Natural killer cell (primary cell): Measurements from ENCODE around the gene RNU7-1. TPM values are rescaled to one million over a fixed set of nuclear protein-coding genes. Genes with fewer than 3 reads are reported as not detected.

Experiments
- ATAC-seq, 3 donors: fragments of 150-1000 bp in 2 of 3; fragments of 200-7000 bp in 1 of 3; cut with Tn5 transposase; 1 replicate in 1 of 3; 2 replicates in 2 of 3; pipeline ENCODE4 v1.10.0; 2021; ENCODE audit warnings: mild to moderate bottlenecking in 2 of 3, moderate library complexity in 2 of 3
- DNase-seq, 2 donors: peaks; one replicate each; pipeline versions ENCODE4 v3.0.0 to v3.0.0-alpha.2; 2013 to 2021; ENCODE audit warnings: mixed read lengths in 1 of 2
- H3K27ac ChIP-seq: one replicate; pipeline ENCODE4 v1.5.1; 2013; ENCODE audit warnings: mild to moderate bottlenecking, low read length
- H3K27me3 ChIP-seq: one replicate; pipeline ENCODE4 v1.6.1; 2013; ENCODE audit warnings: low read length; ENCODE audit not compliant: control insufficient read depth, insufficient read depth
- H3K36me3 ChIP-seq: one replicate; pipeline ENCODE4 v1.6.1; 2013; ENCODE audit warnings: low read length; ENCODE audit not compliant: control insufficient read depth, insufficient read depth
- H3K4me1 ChIP-seq: one replicate; pipeline ENCODE4 v1.6.1; 2013; ENCODE audit warnings: low read length; ENCODE audit not compliant: control insufficient read depth, insufficient read depth
- H3K4me3 ChIP-seq: one replicate; pipeline ENCODE4 v1.5.1; 2013; ENCODE audit warnings: low read length
- H3K9me3 ChIP-seq: one replicate; pipeline ENCODE4 v1.6.1; 2013; ENCODE audit warnings: low read length; ENCODE audit not compliant: control insufficient read depth, insufficient read depth
- H3K27ac Mint-ChIP-seq, 2 donors: one replicate each; pipeline ENCODE4 v1.8.0; 2022; ENCODE audit warnings: mild to moderate bottlenecking in 2 of 2, mixed read lengths in 2 of 2, moderate library complexity in 1 of 2
- H3K27me3 Mint-ChIP-seq, 2 donors: one replicate each; pipeline ENCODE4 v1.8.0; 2022; ENCODE audit warnings: low read depth in 2 of 2, mixed read lengths in 2 of 2
- H3K36me3 Mint-ChIP-seq: one replicate; pipeline ENCODE4 v1.8.0; 2022; ENCODE audit warnings: mixed read lengths
- H3K4me1 Mint-ChIP-seq, 2 donors: one replicate each; pipeline ENCODE4 v1.8.0; 2022; ENCODE audit warnings: mixed read lengths in 2 of 2
- H3K4me3 Mint-ChIP-seq: one replicate; pipeline ENCODE4 v1.8.0; 2022; ENCODE audit warnings: mild to moderate bottlenecking, moderate library complexity, mixed read lengths
- H3K9me3 Mint-ChIP-seq, 2 donors: one replicate each; pipeline ENCODE4 v1.8.0; 2022; ENCODE audit warnings: mixed read lengths in 2 of 2
- CTCF ChIP-seq: fragments of 200-600 bp; IDR thresholded peaks from one replicate; pipeline ENCODE4 v1.8.0; 2022; ENCODE audit warnings: antibody characterized with exemption
- WGBS: methylation state at CpG from one replicate; pipeline ENCODE4 v1.1.7; 2013; ENCODE audit warnings: missing lambda C conversion rate; ENCODE audit not compliant: insufficient coverage; 5-methylcytosine and 5-hydroxymethylcytosine counted together
- intact Hi-C: fragments of 100-400 bp; cut with micrococcal nuclease; formaldehyde crosslinking; loops from one replicate; pipeline ENCODE4 v1.14.2; 2022
- total RNA-seq, 4 donors: library from RNA; stranded (reverse); fragments of 120-200 nt in 1 of 4; gene quantifications; one replicate each; pipeline versions ENCODE4 v1.2.3 to v1.2.4, GENCODE V29; 2013 to 2022

RNU7-1 gene
- total RNA-seq, 3 donors from 2014 or later (not counting 1 experiment from before 2014, with no cell fraction given): not detected

- ATAC-seq (peak; percentile 61 to 85 (median 73)), DNase-seq (peak; percentile 74 to 97)
- intact Hi-C loops: loop anchor here (1.0 kb wide), 1 partner anchor 9 kb away; no protein-coding TSS in a partner anchor
- Histone ChIP-seq H3K4me1 (peaks cover 77% of the 10 kb centered on the region), H3K4me3 (no peak overlapping the region), H3K9me3 (no peaks in the 10 kb centered on the region), H3K27me3 (no peaks in the 10 kb centered on the region), H3K27ac (peak overlapping the region; percentile 96), H3K36me3 (peaks cover 60% of the 10 kb centered on the region)
- Mint-ChIP-seq H3K27me3 (no peaks in the 10 kb centered on the region), H3K4me3 (peak overlapping the region; percentile 85), H3K27ac (peak overlapping the region; percentile 98 to 99), H3K4me1 (peaks cover 53 to 64% of the 10 kb centered on the region in 2 donors), H3K9me3 (no peaks in the 10 kb centered on the region), H3K36me3 (peaks cover 3% of the 10 kb centered on the region)
- TF ChIP-seq CTCF: no peak
- 11% methylated on average over 24 of the region's 24 CpGs for WGBS
Measured at GRCh38 chr12:6961278-6961694, 17.7 kb downstream of the RNU7-1 start.

GRCh38 chr12:6961695-6962284 lies 18.2 kb downstream of the RNU7-1 start:
- Mint-ChIP-seq H3K4me1 (peaks cover 48 to 59% of the 10 kb centered on the region in 2 donors), H3K27ac (peak overlapping the region; percentile 98 to 99), H3K4me3 (peak overlapping the region; percentile 85), H3K27me3 (no peaks in the 10 kb centered on the region), H3K36me3 (peaks cover 6% of the 10 kb centered on the region), H3K9me3 (no peaks in the 10 kb centered on the region)
- Histone ChIP-seq H3K36me3 (peaks cover 57% of the 10 kb centered on the region), H3K27ac (peak overlapping the region; percentile 96), H3K4me3 (no peak overlapping the region), H3K9me3 (no peaks in the 10 kb centered on the region), H3K4me1 (peaks cover 72% of the 10 kb centered on the region), H3K27me3 (no peaks in the 10 kb centered on the region)
- peak in 1 of 2 donors; percentile 73 for DNase-seq
- TF ChIP-seq CTCF: no peak
- 30% methylated on average over 15 of the region's 16 CpGs for WGBS
- ATAC-seq: peak; percentile 2 to 7 (median 7)
- intact Hi-C loops: loop anchor here (1.0 kb wide), 1 partner anchor 9 kb away; no protein-coding TSS in a partner anchor

- TF ChIP-seq CTCF: no peak
- no peaks in the 10 kb centered on the region for H3K27me3 ChIP-seq
- DNase-seq (no peak), ATAC-seq (no peak)
- Mint-ChIP-seq H3K36me3 (peaks cover 6% of the 10 kb centered on the region), H3K4me3 (no peak overlapping the region), H3K4me1 (peaks cover 42 to 53% of the 10 kb centered on the region in 2 donors), H3K27ac (peak overlapping the region; percentile 98 to 99), H3K27me3 (no peaks in the 10 kb centered on the region), H3K9me3 (no peaks in the 10 kb centered on the region)
- peak overlapping the region; percentile 96 for H3K27ac ChIP-seq
- H3K4me3 ChIP-seq: no peak overlapping the region
- no peaks in the 10 kb centered on the region for H3K9me3 ChIP-seq
- H3K4me1 ChIP-seq: peaks cover 65% of the 10 kb centered on the region
- 80% methylated on average over 25 of the region's 25 CpGs for WGBS
- H3K36me3 ChIP-seq: peaks cover 57% of the 10 kb centered on the region
- intact Hi-C loops: no loop called here
Measured at GRCh38 chr12:6962285-6963015, 18.8 kb downstream of the RNU7-1 start.
